ENCODE results near the gene ASPHD2.

The ASPHD2 gene

DNA sequence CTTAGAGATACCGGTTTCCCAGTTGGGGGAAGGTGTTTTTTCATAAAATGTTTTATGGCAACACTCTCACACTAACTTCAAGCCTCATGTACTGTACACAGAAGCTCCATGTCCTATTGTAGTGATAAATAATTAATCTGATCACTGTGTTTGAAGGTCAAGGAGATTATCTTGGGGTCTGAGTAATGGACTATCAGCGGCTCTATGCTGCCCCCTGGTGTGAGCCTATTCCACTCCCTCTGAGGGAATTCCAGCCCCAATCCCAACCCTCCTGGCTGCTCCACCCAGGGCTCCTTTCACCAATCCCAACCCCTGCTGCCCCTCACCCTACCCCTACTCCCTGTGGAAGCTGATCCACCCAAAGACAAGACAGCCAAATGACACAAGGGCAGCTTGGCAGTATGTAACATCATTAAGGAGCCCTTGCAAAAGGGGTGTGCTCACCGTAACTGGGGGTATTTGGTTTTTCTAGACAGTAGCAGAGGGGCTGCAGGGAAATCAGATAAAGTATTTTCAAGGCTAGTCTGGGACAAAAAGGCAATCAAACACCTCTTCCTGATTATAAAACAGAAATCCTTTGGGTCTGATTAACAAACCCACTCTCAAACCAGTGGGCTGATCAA lies 32.2 kb downstream of the ASPHD2 start:
- WGBS (ENCODE audit: insufficient coverage) = 0% methylated on average over 1 of the region's 3 CpGs
- Histone ChIP-seq H3K27me3 (replicated peaks in 2 of 5; ENCODE audit: control insufficient read depth in 4 of 5, insufficient read depth in 5 of 5, low read length in 4 of 5) (no peaks in the 10 kb centered on the region), H3K27ac (ENCODE audit: insufficient read depth in 1 of 2, low read depth in 1 of 2, low read length in 2 of 2, poor library complexity in 1 of 2, severe bottlenecking in 2 of 2) (no peak overlapping the region), H3K36me3 (ENCODE audit: control insufficient read depth in 4 of 4, insufficient read depth in 4 of 4, low read length in 3 of 4) (peaks cover 16 to 86% (median 76%) of the 10 kb centered on the region in 4 experiments), H3K9me3 (ENCODE audit: control extremely low read depth in 1 of 5, control insufficient read depth in 4 of 5, insufficient read depth in 2 of 5, low read depth in 1 of 5, low read length in 4 of 5) (no peaks in the 10 kb centered on the region), H3K4me3 (ENCODE audit: control insufficient read depth in 1 of 7, extremely low read depth in 1 of 7, insufficient read depth in 4 of 7, low read depth in 2 of 7, low read length in 6 of 7) (no peak overlapping the region), H3K4me1 (ENCODE audit: control extremely low read depth in 1 of 4, control insufficient read depth in 4 of 4, insufficient read depth in 4 of 4, low read length in 3 of 4) (no peaks in the 10 kb centered on the region)
- peak in 2 of 3 donors; percentile 23 to 30 for DNase-seq
- CTCF ChIA-PET = interaction anchor here (0.6 to 7.3 kb wide), 30 partner anchors 8 to 281 kb away, joined by 3 to 94 read pairs (median 7); no protein-coding TSS in a partner anchor
- POLR2A ChIA-PET = no interaction called here

DNA sequence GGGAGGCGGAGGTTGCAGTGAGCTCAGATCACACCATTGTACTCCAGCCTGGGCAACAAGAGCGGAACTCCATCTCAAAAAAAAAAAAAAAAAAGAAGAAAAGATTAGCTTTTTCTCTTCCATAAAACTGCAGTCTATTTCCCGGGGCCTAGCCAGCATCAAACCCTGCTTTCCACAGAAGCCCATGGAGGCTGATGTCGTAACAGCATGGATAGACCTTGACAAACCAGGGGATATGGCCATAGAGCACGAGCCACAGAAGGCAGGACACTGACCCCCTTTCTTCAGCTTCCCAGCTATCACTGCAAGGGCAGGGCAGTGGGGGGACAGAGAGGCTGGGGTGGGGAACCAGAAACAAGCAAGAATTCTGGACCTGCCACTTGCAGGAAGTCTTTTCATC lies 33.0 kb downstream of the ASPHD2 start:
- no peaks in the 10 kb centered on the region for H3K4me1 ChIP-seq (ENCODE audit: control extremely low read depth in 1 of 4, control insufficient read depth in 4 of 4, insufficient read depth in 4 of 4, low read length in 3 of 4)
- no peak for DNase-seq
- H3K27me3 ChIP-seq (replicated peaks in 2 of 5; ENCODE audit: control insufficient read depth in 4 of 5, insufficient read depth in 5 of 5, low read length in 4 of 5) = no peaks in the 10 kb centered on the region
- 96% methylated on average over 4 of the region's 5 CpGs for WGBS (ENCODE audit: insufficient coverage)
- POLR2A ChIA-PET = no interaction called here
- no peak overlapping the region for H3K27ac ChIP-seq (ENCODE audit: insufficient read depth in 1 of 2, low read depth in 1 of 2, low read length in 2 of 2, poor library complexity in 1 of 2, severe bottlenecking in 2 of 2)
- H3K9me3 ChIP-seq (ENCODE audit: control extremely low read depth in 1 of 5, control insufficient read depth in 4 of 5, insufficient read depth in 2 of 5, low read depth in 1 of 5, low read length in 4 of 5) = no peaks in the 10 kb centered on the region
- H3K36me3 ChIP-seq (ENCODE audit: control insufficient read depth in 4 of 4, insufficient read depth in 4 of 4, low read length in 3 of 4) = peaks cover 16 to 90% (median 79%) of the 10 kb centered on the region in 4 experiments
- CTCF ChIA-PET = interaction anchor here (0.9 to 7.3 kb wide), 19 partner anchors 9 to 96 kb away, joined by 3 to 94 read pairs (median 10); no protein-coding TSS in a partner anchor
- H3K4me3 ChIP-seq (ENCODE audit: control insufficient read depth in 1 of 7, extremely low read depth in 1 of 7, insufficient read depth in 4 of 7, low read depth in 2 of 7, low read length in 6 of 7) = no peak overlapping the region

DNA sequence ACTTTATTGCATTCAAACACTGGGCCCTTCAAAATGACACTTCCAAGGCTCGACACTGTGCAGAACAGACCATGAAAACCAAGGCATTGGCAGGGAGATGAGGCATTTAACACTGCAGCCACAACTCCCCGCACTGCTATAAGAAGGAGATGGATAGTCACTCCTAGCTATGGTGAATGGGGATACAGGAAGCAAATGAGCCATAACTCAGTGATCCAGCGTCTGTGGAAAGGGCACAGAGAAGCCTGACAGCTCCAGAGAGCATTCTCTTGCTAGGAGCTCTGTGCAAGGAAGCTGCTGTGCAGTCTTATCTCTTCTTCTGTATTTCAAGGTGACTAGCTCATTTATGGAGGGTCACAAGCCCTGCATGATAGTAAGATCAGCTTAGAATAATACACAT lies 33.6 kb downstream of the ASPHD2 start:
- no peak for DNase-seq
- Histone ChIP-seq H3K4me3 (ENCODE audit: control insufficient read depth in 1 of 7, extremely low read depth in 1 of 7, insufficient read depth in 4 of 7, low read depth in 2 of 7, low read length in 6 of 7) (no peak overlapping the region), H3K9me3 (ENCODE audit: control extremely low read depth in 1 of 5, control insufficient read depth in 4 of 5, insufficient read depth in 2 of 5, low read depth in 1 of 5, low read length in 4 of 5) (no peaks in the 10 kb centered on the region), H3K36me3 (ENCODE audit: control insufficient read depth in 4 of 4, insufficient read depth in 4 of 4, low read length in 3 of 4) (peaks cover 16 to 92% (median 82%) of the 10 kb centered on the region in 4 experiments), H3K4me1 (ENCODE audit: control extremely low read depth in 1 of 4, control insufficient read depth in 4 of 4, insufficient read depth in 4 of 4, low read length in 3 of 4) (no peaks in the 10 kb centered on the region), H3K27me3 (replicated peaks in 2 of 5; ENCODE audit: control insufficient read depth in 4 of 5, insufficient read depth in 5 of 5, low read length in 4 of 5) (no peaks in the 10 kb centered on the region), H3K27ac (ENCODE audit: insufficient read depth in 1 of 2, low read depth in 1 of 2, low read length in 2 of 2, poor library complexity in 1 of 2, severe bottlenecking in 2 of 2) (no peak overlapping the region)
- POLR2A ChIA-PET = no interaction called here
- CTCF ChIA-PET = interaction anchor here (1.2 to 7.3 kb wide), 11 partner anchors 9 to 97 kb away, joined by 3 to 94 read pairs (median 7); no protein-coding TSS in a partner anchor
- 90% methylated on average over 2 of the region's 3 CpGs for WGBS (ENCODE audit: insufficient coverage)

DNA sequence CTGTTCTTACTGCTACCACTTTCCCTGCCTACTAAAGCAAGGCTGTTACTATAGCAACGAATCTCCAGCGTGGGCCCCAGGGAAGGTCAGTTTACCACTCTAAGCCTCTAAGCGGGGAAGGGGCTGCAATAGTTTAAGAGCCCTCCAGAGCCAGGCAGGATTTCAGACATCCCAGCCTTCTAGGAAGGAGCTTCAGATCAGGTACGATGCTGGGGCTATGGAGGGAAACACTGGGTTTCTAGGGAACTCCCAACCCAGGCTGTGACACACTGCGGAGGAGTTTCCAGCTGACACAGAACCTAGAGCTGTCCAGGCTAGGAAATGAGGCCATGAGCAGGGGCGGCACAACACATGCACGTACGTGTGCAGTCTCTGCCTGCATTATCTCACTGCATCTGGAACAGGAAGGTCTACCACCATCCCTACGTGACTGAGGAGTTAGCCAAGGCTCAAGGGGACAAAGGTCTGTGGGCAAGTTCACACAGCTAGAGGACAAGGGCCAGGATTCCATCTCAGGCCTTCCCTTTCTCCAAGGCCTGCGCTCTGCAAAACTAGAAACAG lies 34.1 kb downstream of the ASPHD2 start:
- Histone ChIP-seq H3K4me3 (ENCODE audit: control insufficient read depth in 1 of 7, extremely low read depth in 1 of 7, insufficient read depth in 4 of 7, low read depth in 2 of 7, low read length in 6 of 7) (no peak overlapping the region), H3K9me3 (ENCODE audit: control extremely low read depth in 1 of 5, control insufficient read depth in 4 of 5, insufficient read depth in 2 of 5, low read depth in 1 of 5, low read length in 4 of 5) (no peaks in the 10 kb centered on the region), H3K4me1 (ENCODE audit: control extremely low read depth in 1 of 4, control insufficient read depth in 4 of 4, insufficient read depth in 4 of 4, low read length in 3 of 4) (no peaks in the 10 kb centered on the region), H3K27ac (ENCODE audit: insufficient read depth in 1 of 2, low read depth in 1 of 2, low read length in 2 of 2, poor library complexity in 1 of 2, severe bottlenecking in 2 of 2) (no peak overlapping the region), H3K36me3 (ENCODE audit: control insufficient read depth in 4 of 4, insufficient read depth in 4 of 4, low read length in 3 of 4) (peaks cover 17 to 90% (median 79%) of the 10 kb centered on the region in 4 experiments), H3K27me3 (replicated peaks in 2 of 5; ENCODE audit: control insufficient read depth in 4 of 5, insufficient read depth in 5 of 5, low read length in 4 of 5) (no peaks in the 10 kb centered on the region)
- WGBS (ENCODE audit: insufficient coverage) = 97% methylated on average over 10 of the region's 10 CpGs
- ChIA-PET CTCF (interaction anchor here (1.2 to 7.3 kb wide), 11 partner anchors 9 to 97 kb away, joined by 3 to 94 read pairs (median 7); no protein-coding TSS in a partner anchor), POLR2A (no interaction called here)
- DNase-seq = no peak

DNA sequence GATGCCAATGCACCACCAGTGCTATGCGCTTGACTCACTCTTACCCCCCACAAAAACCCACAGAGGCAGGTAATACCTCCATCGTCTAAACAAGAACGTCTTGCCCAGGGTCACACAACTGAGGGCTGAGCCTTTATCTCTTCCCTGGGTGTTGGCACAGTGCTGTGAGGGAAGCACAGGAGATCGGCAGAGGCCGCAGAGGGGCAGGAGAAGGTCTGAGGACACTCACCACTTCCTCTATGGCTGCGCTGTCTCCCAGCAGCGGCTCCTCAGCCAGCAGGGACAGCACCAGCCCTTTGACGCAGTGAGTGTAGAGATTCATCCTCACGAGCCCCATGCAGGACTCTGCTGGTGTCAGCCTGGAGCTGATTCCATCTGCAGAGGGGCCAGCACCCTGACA lies 34.6 kb downstream of the ASPHD2 start:
- DNase-seq = no peak
- ChIA-PET CTCF (interaction anchor here (1.3 to 7.3 kb wide), 7 partner anchors 10 to 98 kb away, joined by 3 to 94 read pairs (median 27); no protein-coding TSS in a partner anchor), POLR2A (no interaction called here)
- Histone ChIP-seq H3K27me3 (replicated peaks in 2 of 5; ENCODE audit: control insufficient read depth in 4 of 5, insufficient read depth in 5 of 5, low read length in 4 of 5) (no peaks in the 10 kb centered on the region), H3K4me1 (ENCODE audit: control extremely low read depth in 1 of 4, control insufficient read depth in 4 of 4, insufficient read depth in 4 of 4, low read length in 3 of 4) (no peaks in the 10 kb centered on the region), H3K9me3 (ENCODE audit: control extremely low read depth in 1 of 5, control insufficient read depth in 4 of 5, insufficient read depth in 2 of 5, low read depth in 1 of 5, low read length in 4 of 5) (no peaks in the 10 kb centered on the region), H3K4me3 (ENCODE audit: control insufficient read depth in 1 of 7, extremely low read depth in 1 of 7, insufficient read depth in 4 of 7, low read depth in 2 of 7, low read length in 6 of 7) (no peak overlapping the region), H3K27ac (ENCODE audit: insufficient read depth in 1 of 2, low read depth in 1 of 2, low read length in 2 of 2, poor library complexity in 1 of 2, severe bottlenecking in 2 of 2) (no peak overlapping the region), H3K36me3 (ENCODE audit: control insufficient read depth in 4 of 4, insufficient read depth in 4 of 4, low read length in 3 of 4) (peaks cover 21 to 91% (median 80%) of the 10 kb centered on the region in 4 experiments)
- 94% methylated on average over 9 of the region's 9 CpGs for WGBS (ENCODE audit: insufficient coverage)

DNA sequence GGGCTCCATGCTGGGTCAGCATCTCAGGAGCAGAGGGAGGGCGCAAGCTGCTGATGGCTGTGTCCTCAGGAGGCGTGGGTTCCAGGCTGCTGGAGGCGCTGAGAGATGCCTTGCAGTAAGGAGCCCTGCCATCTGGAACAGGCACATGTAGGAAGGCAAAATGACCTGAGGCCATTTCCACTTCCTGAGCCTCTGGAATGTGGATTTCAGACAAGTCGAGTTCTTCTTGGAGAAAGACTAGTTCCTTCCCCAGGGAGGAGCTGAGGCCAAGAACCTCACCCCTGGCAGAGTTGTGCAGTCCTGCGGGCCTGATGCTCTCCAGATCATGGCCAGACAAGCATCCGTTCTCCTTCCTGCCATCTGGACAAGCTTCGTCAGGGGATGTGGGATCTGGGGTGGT lies 35.3 kb downstream of the ASPHD2 start:
- DNase-seq = no peak
- Histone ChIP-seq H3K9me3 (ENCODE audit: control extremely low read depth in 1 of 5, control insufficient read depth in 4 of 5, insufficient read depth in 2 of 5, low read depth in 1 of 5, low read length in 4 of 5) (no peaks in the 10 kb centered on the region), H3K27ac (ENCODE audit: insufficient read depth in 1 of 2, low read depth in 1 of 2, low read length in 2 of 2, poor library complexity in 1 of 2, severe bottlenecking in 2 of 2) (no peak overlapping the region), H3K4me1 (ENCODE audit: control extremely low read depth in 1 of 4, control insufficient read depth in 4 of 4, insufficient read depth in 4 of 4, low read length in 3 of 4) (no peaks in the 10 kb centered on the region), H3K36me3 (ENCODE audit: control insufficient read depth in 4 of 4, insufficient read depth in 4 of 4, low read length in 3 of 4) (peaks cover 23 to 92% (median 79%) of the 10 kb centered on the region in 4 experiments), H3K27me3 (replicated peaks in 2 of 5; ENCODE audit: control insufficient read depth in 4 of 5, insufficient read depth in 5 of 5, low read length in 4 of 5) (no peaks in the 10 kb centered on the region), H3K4me3 (ENCODE audit: control insufficient read depth in 1 of 7, extremely low read depth in 1 of 7, insufficient read depth in 4 of 7, low read depth in 2 of 7, low read length in 6 of 7) (no peak overlapping the region)
- ChIA-PET POLR2A (no interaction called here), CTCF (interaction anchor here (2.4 to 7.3 kb wide), 4 partner anchors 11 to 98 kb away, joined by 10 to 94 read pairs (median 64); no protein-coding TSS in a partner anchor)
- 100% methylated on average over 7 of the region's 7 CpGs for WGBS (ENCODE audit: insufficient coverage)

DNA sequence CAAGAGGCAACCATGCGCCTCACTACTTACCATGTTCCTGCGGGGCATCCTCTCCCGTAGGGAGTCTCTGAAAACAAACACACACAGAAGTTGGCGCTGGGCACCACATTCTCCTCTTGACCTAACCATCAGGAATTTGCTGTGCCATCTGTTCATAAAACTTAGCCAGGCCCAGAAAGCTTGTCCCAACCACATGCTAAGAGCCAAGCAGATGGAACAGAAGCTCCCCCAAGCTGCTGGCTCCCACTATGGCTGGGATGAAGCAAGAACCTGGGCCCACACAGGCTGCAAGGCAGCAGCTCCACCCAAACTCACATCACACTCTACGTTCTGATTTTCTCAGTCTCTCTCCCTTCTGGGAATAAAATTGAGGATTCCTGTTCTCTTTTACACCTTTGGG lies 37.1 kb downstream of the ASPHD2 start:
- H3K4me1 ChIP-seq (ENCODE audit: control extremely low read depth in 1 of 4, control insufficient read depth in 4 of 4, insufficient read depth in 4 of 4, low read length in 3 of 4) = no peaks in the 10 kb centered on the region
- H3K9me3 ChIP-seq (ENCODE audit: control extremely low read depth in 1 of 5, control insufficient read depth in 4 of 5, insufficient read depth in 2 of 5, low read depth in 1 of 5, low read length in 4 of 5) = no peaks in the 10 kb centered on the region
- no peak overlapping the region for H3K27ac ChIP-seq (ENCODE audit: insufficient read depth in 1 of 2, low read depth in 1 of 2, low read length in 2 of 2, poor library complexity in 1 of 2, severe bottlenecking in 2 of 2)
- ChIA-PET CTCF (interaction anchor here (0.9 to 7.3 kb wide), 7 partner anchors 8 to 101 kb away, joined by 3 to 94 read pairs (median 3); no protein-coding TSS in a partner anchor), POLR2A (no interaction called here)
- no peak for DNase-seq
- 98% methylated on average over 5 of the region's 5 CpGs for WGBS (ENCODE audit: insufficient coverage)
- peaks cover 21 to 93% (median 80%) of the 10 kb centered on the region in 4 experiments for H3K36me3 ChIP-seq (ENCODE audit: control insufficient read depth in 4 of 4, insufficient read depth in 4 of 4, low read length in 3 of 4)
- H3K4me3 ChIP-seq (ENCODE audit: control insufficient read depth in 1 of 7, extremely low read depth in 1 of 7, insufficient read depth in 4 of 7, low read depth in 2 of 7, low read length in 6 of 7) = no peak overlapping the region
- H3K27me3 ChIP-seq (replicated peaks in 2 of 5; ENCODE audit: control insufficient read depth in 4 of 5, insufficient read depth in 5 of 5, low read length in 4 of 5) = no peaks in the 10 kb centered on the region

Measured in common myeloid progenitor, CD34-positive (primary cell).